ENCODE results near the gene PYGO2.

PYGO2 gene

DNA sequence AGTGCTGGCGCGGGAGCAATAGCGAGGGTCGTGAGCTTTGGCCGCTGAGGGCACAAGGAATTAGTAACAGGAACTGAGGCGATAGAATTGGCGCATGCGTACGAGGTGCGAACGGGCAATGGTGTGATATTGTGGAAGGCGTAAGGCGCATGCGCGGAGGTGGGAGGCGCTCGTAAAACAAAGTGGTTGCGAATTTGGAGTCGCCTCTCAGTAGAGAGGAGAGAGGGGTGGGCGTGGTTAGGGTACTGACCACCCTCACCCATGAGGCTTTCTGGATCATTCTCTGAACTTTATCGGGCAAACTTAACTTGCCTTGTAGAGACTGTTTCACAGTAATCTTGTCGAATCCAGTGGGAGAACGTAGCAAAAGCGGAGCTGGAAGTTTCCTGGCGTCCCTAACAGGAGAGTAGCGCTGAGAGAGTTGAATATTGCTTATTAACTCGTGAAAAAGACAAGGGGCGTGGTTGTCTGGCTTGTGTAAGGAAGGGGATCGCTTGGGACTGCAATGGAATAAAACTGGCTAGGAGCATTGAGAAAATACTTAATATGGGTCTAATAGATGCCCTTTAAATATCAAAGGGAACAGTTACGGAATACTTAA, 13.3 kb upstream of the PYGO2 start:
- Histone ChIP-seq H3K27me3 (ENCODE audit: insufficient read depth, low read length, poor library complexity, severe bottlenecking) (no peaks in the 10 kb centered on the region), H2AFZ (ENCODE audit: low read length) (peak overlapping the region; percentile 35; the same call in 1 of the 2 replicates), H3K4me1 (ENCODE audit: insufficient read depth, low read length, poor library complexity, severe bottlenecking) (peaks cover 45% of the 10 kb centered on the region), H4K20me1 (ENCODE audit: insufficient read depth, low read length, poor library complexity, severe bottlenecking) (peaks cover 36% of the 10 kb centered on the region), H3K4me3 (ENCODE audit: low read length, poor library complexity, severe bottlenecking) (peak overlapping the region; percentile 94), H3F3A (ENCODE audit: low read depth) (peaks cover 3% of the 10 kb centered on the region; the same call in 1 of the 2 replicates), H3K9me3 (ENCODE audit: insufficient read depth, low read depth, low read length) (no peaks in the 10 kb centered on the region), H3K79me2 (ENCODE audit: insufficient read depth, low read length) (peaks cover 78% of the 10 kb centered on the region), H3K36me3 (ENCODE audit: insufficient read depth, low read length) (peaks cover 18% of the 10 kb centered on the region; the same call in 1 of the 2 replicates), H3K4me2 (ENCODE audit: low read depth, low read length, poor library complexity, severe bottlenecking) (peak overlapping the region; percentile 89), H3K9me2 (replicated peaks; ENCODE audit: low read depth, low read length) (no peaks in the 10 kb centered on the region), H3K9ac (ENCODE audit: low read depth, low read length, poor library complexity, severe bottlenecking) (peak overlapping the region; percentile 95)
- no peak for TF ChIP-seq EZH2phosphoT487 (IDR thresholded peaks at IDR 0.05; ENCODE audit: borderline replicate concordance)
- TF ChIP-seq CTCF (conservative IDR thresholded peaks at IDR 0.05; ENCODE audit: low read length): no peak

- Histone ChIP-seq H3K4me1 (ENCODE audit: insufficient read depth, low read length, poor library complexity, severe bottlenecking) (peaks cover 51% of the 10 kb centered on the region), H3K9ac (ENCODE audit: low read depth, low read length, poor library complexity, severe bottlenecking) (peak within 1 kb of the TSS; percentile 95), H3K9me2 (replicated peaks; ENCODE audit: low read depth, low read length) (no peaks in the 10 kb centered on the region), H3F3A (ENCODE audit: low read depth) (peaks cover 3% of the 10 kb centered on the region; the same call in 1 of the 2 replicates), H3K27me3 (ENCODE audit: insufficient read depth, low read length, poor library complexity, severe bottlenecking) (no peaks in the 10 kb centered on the region), H3K79me2 (ENCODE audit: insufficient read depth, low read length) (peaks cover 79% of the 10 kb centered on the region), H3K4me2 (ENCODE audit: low read depth, low read length, poor library complexity, severe bottlenecking) (peak within 1 kb of the TSS; percentile 89), H3K4me3 (ENCODE audit: low read length, poor library complexity, severe bottlenecking) (peak within 1 kb of the TSS; percentile 94), H4K20me1 (ENCODE audit: insufficient read depth, low read length, poor library complexity, severe bottlenecking) (peaks cover 36% of the 10 kb centered on the region), H3K36me3 (ENCODE audit: insufficient read depth, low read length) (peaks cover 13% of the 10 kb centered on the region; the same call in 1 of the 2 replicates), H3K9me3 (ENCODE audit: insufficient read depth, low read depth, low read length) (no peaks in the 10 kb centered on the region), H2AFZ (ENCODE audit: low read length) (peak within 1 kb of the TSS; percentile 47; the same call in 1 of the 2 replicates)
- TF ChIP-seq EZH2phosphoT487 (IDR thresholded peaks at IDR 0.05; ENCODE audit: borderline replicate concordance): no peak
- no peak for TF ChIP-seq CTCF (conservative IDR thresholded peaks at IDR 0.05; ENCODE audit: low read length)
Observed at GRCh38 chr1:154974102-154974807, 12.7 kb upstream of the PYGO2 start, which contains the start of gene CKS1B. CKS1B (plus strand) TSS chr1:154974681; CDS start chr1:154974746, 65 bp downstream.

GRCh38 chr1:154973344-154974101, 11.9 kb upstream of the PYGO2 start:
- Histone ChIP-seq H3K9ac (ENCODE audit: low read depth, low read length, poor library complexity, severe bottlenecking) (peak overlapping the region; percentile 95), H3K9me3 (ENCODE audit: insufficient read depth, low read depth, low read length) (no peaks in the 10 kb centered on the region), H3K36me3 (ENCODE audit: insufficient read depth, low read length) (peaks cover 9% of the 10 kb centered on the region; the same call in 1 of the 2 replicates), H3K27me3 (ENCODE audit: insufficient read depth, low read length, poor library complexity, severe bottlenecking) (no peaks in the 10 kb centered on the region), H3K4me3 (ENCODE audit: low read length, poor library complexity, severe bottlenecking) (peak overlapping the region; percentile 94), H3K4me1 (ENCODE audit: insufficient read depth, low read length, poor library complexity, severe bottlenecking) (peaks cover 56% of the 10 kb centered on the region), H3K9me2 (replicated peaks; ENCODE audit: low read depth, low read length) (no peaks in the 10 kb centered on the region), H2AFZ (ENCODE audit: low read length) (peak overlapping the region; percentile 47; the same call in 1 of the 2 replicates), H3K79me2 (ENCODE audit: insufficient read depth, low read length) (peaks cover 82% of the 10 kb centered on the region), H4K20me1 (ENCODE audit: insufficient read depth, low read length, poor library complexity, severe bottlenecking) (peaks cover 36% of the 10 kb centered on the region), H3K4me2 (ENCODE audit: low read depth, low read length, poor library complexity, severe bottlenecking) (peak overlapping the region; percentile 73), H3F3A (ENCODE audit: low read depth) (peaks cover 3% of the 10 kb centered on the region; the same call in 1 of the 2 replicates)
- TF ChIP-seq EZH2phosphoT487 (IDR thresholded peaks at IDR 0.05; ENCODE audit: borderline replicate concordance) (no peak), CTCF (conservative IDR thresholded peaks at IDR 0.05; ENCODE audit: low read length) (peak; percentile 31; the same call in 1 of the 2 replicates)
